H1 (cell line): ENCODE measurements around the gene TBC1D22A. TPM values are rescaled to one million over a fixed set of nuclear protein-coding genes. Genes with fewer than 3 reads are reported as not detected.

Source experiments
- CHD7 ChIP-seq: fragments of 300-600 bp; sonication (generic); IDR thresholded peaks from 2 replicates; pipeline ENCODE4 v1.7.1; 2012; ENCODE audit warnings: low read length, moderate library complexity, mild to moderate bottlenecking, inconsistent platforms; ENCODE audit not compliant: insufficient replicate concordance
- polyA plus RNA-seq, 7 experiments: library from polyadenylated mRNA; depleted of rRNA in 3 of 7; stranded (reverse) in 5 of 7; unstranded in 2 of 7; fragments of >200 nt in 5 of 7; fragments of 200-250 nt in 2 of 7; gene quantifications; 1 replicate in 5 of 7; 2 replicates in 1 of 7; 4 replicates in 1 of 7; pipeline versions ENCODE4 v1.2.1 to v1.2.3, GENCODE V29; 2011 to 2013; ENCODE audit warnings: missing spikeins in 2 of 7, mixed read lengths in 2 of 7
- total RNA-seq: library from RNA; stranded (reverse); fragmentation: NEBNext Ultra II Directional; extraction: Animal tissue kit (Norgen Biotek cat#: 25700); gene quantifications from 2 replicates; pipeline ENCODE4 v1.2.1, GENCODE V29; 2021

Gene TBC1D22A
- total and polyA plus RNA-seq, 2 of the 8 experiments (the other 6 are each of a cell fraction or from before 2014, with no cell fraction given), result 11.9 to 18.4 TPM

- no peak for TF ChIP-seq CHD7
Observed at GRCh38 chr22:47180796-47181195, 418.3 kb downstream of the TBC1D22A start (continued).
